CD4-positive, alpha-beta memory T cell (primary cell): ENCODE results near the gene LRSAM1. TPM values are rescaled to one million over a fixed set of nuclear protein-coding genes. Genes with fewer than 3 reads are reported as not detected.

Experiments
- CTCF ChIA-PET: fragments of 350-600 bp; sonication (Branson Sonifier 250); formaldehyde crosslinking; loops from one replicate; lab custom pipeline; 2021; ENCODE audit warnings: inconsistent platforms; ENCODE audit not compliant: partially characterized antibody; lab: Charles Lee
- POLR2A ChIA-PET: fragments of 350-600 bp; sonication (Branson Sonifier 250); formaldehyde crosslinking; loops from one replicate; lab custom pipeline; 2021; ENCODE audit not compliant: partially characterized antibody; lab: Charles Lee
- DNase-seq, 5 donors: peaks; one replicate each; pipeline versions ENCODE4 v3.0.0 to v3.0.0-alpha.2; 2020 to 2022; ENCODE audit warnings: mixed read lengths in 1 of 5
- H3K27ac ChIP-seq: one replicate; pipeline ENCODE4 v1.7.0; 2013; ENCODE audit warnings: low read depth, low read length
- H3K27me3 ChIP-seq: 2 replicates; pipeline ENCODE4 v1.7.0; 2013; ENCODE audit warnings: mild to moderate bottlenecking, low read length, moderate library complexity; ENCODE audit not compliant: insufficient read depth
- H3K36me3 ChIP-seq: 2 replicates; pipeline ENCODE4 v1.7.0; 2013; ENCODE audit warnings: mild to moderate bottlenecking, low read length, moderate library complexity; ENCODE audit not compliant: insufficient read depth
- H3K4me1 ChIP-seq: 2 replicates; pipeline ENCODE4 v1.7.0; 2013; ENCODE audit warnings: mild to moderate bottlenecking, low read length, moderate library complexity; ENCODE audit not compliant: insufficient read depth
- H3K4me3 ChIP-seq, 2 donors: one replicate each; pipeline ENCODE4 v1.7.0; 2013; ENCODE audit warnings: low read length in 2 of 2, mild to moderate bottlenecking in 1 of 2
- H3K9me3 ChIP-seq, 2 donors: one replicate each; pipeline ENCODE4 v1.7.0; 2013; ENCODE audit warnings: low read length in 2 of 2, control low read depth in 1 of 2; ENCODE audit not compliant: control insufficient read depth in 1 of 2
- H3K27ac Mint-ChIP-seq, 7 donors: one replicate each; pipeline ENCODE4 v1.8.0; 2020 to 2021; ENCODE audit warnings: mixed read lengths in 7 of 7, mild to moderate bottlenecking in 6 of 7, inconsistent platforms in 3 of 7, moderate library complexity in 3 of 7
- H3K27me3 Mint-ChIP-seq, 2 donors: one replicate each; pipeline ENCODE4 v1.8.0; 2020 to 2021; ENCODE audit warnings: mixed read lengths in 2 of 2
- H3K36me3 Mint-ChIP-seq, 2 donors: one replicate each; pipeline ENCODE4 v1.8.0; 2020 to 2021; ENCODE audit warnings: mixed read lengths in 2 of 2, inconsistent platforms in 1 of 2, mild to moderate bottlenecking in 1 of 2
- H3K4me1 Mint-ChIP-seq, 4 donors: one replicate each; pipeline ENCODE4 v1.8.0; 2020 to 2021; ENCODE audit warnings: mixed read lengths in 4 of 4, mild to moderate bottlenecking in 1 of 4
- H3K4me3 Mint-ChIP-seq, 8 donors: one replicate each; pipeline ENCODE4 v1.8.0; 2020 to 2021; ENCODE audit warnings: mixed read lengths in 8 of 8, mild to moderate bottlenecking in 7 of 8, moderate library complexity in 6 of 8, inconsistent platforms in 3 of 8
- H3K9me3 Mint-ChIP-seq, 8 donors: one replicate each; pipeline ENCODE4 v1.8.0; 2020 to 2021; ENCODE audit warnings: mixed read lengths in 8 of 8, mild to moderate bottlenecking in 5 of 8, inconsistent platforms in 3 of 8, moderate library complexity in 1 of 8
- intact Hi-C: fragments of 100-400 bp; cut with micrococcal nuclease; formaldehyde crosslinking; loops from one replicate; pipeline ENCODE4 v1.15.1; 2023
- polyA plus RNA-seq, 2 donors: library from polyadenylated mRNA; unstranded; fragments of 300-500 nt; fragmentation: Illumina TruSeq; gene quantifications; one replicate each; pipeline ENCODE4 v1.2.3, GENCODE V29; 2021
- total RNA-seq, 2 experiments: library from RNA; stranded (reverse); gene quantifications; one replicate each; pipeline ENCODE4 v1.2.3, GENCODE V29; 2021

Gene LRSAM1
- total and polyA plus RNA-seq, 4 experiments from 2014 or later, result 4.3 to 31.3 (median 19.9) TPM

DNA sequence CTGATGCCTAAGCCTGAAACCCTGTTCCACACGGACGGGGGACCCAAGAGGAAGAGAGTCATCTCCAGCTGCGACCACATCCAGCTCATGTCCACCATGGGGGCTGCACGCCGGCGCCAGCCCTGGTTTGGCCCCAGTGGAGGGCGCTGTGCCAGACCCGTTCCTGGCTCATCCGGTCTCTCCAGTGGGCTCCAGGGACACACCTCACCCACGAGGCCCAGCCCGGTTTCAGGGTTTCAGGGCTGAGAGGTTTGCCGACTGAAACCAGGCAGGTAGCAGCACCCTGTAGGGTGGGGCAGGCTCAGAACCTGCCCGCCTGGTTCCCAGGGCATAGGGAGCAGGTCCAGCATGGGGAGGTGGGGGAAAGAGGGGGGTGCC lies 89.3 kb downstream of the LRSAM1 start:
- Histone ChIP-seq H3K27me3 (no peaks in the 10 kb centered on the region), H3K36me3 (no peaks in the 10 kb centered on the region), H3K4me3 (no peak overlapping the region), H3K27ac (no peak overlapping the region), H3K9me3 (no peaks in the 10 kb centered on the region), H3K4me1 (peaks cover 3% of the 10 kb centered on the region)
- H3K4me1 Mint-ChIP-seq, result peaks cover 0 to 6% (median 3%) of the 10 kb centered on the region in 4 donors
- DNase-seq, result no peak
- H3K27ac Mint-ChIP-seq, result peak overlapping the region in 1 of 7 donors; percentile 24
- intact Hi-C loops, result no loop called here
- ChIA-PET POLR2A (no interaction called here), CTCF (interaction anchor here (1.0 to 1.4 kb wide), 2 partner anchors 13 to 45 kb away, joined by 3 to 7 read pairs; no protein-coding TSS in a partner anchor)
- H3K36me3 Mint-ChIP-seq, result no peaks in the 10 kb centered on the region
- no peaks in the 10 kb centered on the region for H3K9me3 Mint-ChIP-seq
- H3K27me3 Mint-ChIP-seq, result no peaks in the 10 kb centered on the region
- H3K4me3 Mint-ChIP-seq, result no peak overlapping the region

DNA sequence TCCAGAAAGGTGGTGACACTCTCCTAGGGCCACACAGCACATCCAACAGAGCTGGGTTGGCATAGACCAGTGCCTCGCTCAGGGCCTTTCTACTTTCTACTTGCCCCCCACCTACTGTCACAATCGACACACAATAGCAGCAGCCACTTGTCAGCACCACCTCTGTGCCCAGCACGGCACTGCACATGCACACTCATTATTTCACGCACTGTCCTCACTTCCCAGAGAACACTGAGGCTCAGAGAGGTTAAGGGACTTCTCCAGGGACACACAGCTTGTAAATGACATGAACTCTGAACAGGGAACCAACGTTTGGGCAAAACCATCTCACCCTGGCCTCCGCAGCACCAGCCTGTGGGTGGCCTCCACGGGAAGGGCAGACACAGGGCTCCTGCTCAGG lies 89.9 kb downstream of the LRSAM1 start:
- H3K4me1 ChIP-seq, result peaks cover 3% of the 10 kb centered on the region
- no peak overlapping the region for H3K27ac ChIP-seq
- peak overlapping the region in 1 of 7 donors; percentile 24 for H3K27ac Mint-ChIP-seq
- H3K27me3 ChIP-seq, result no peaks in the 10 kb centered on the region
- H3K36me3 ChIP-seq, result no peaks in the 10 kb centered on the region
- ChIA-PET CTCF (no interaction called here), POLR2A (no interaction called here)
- peaks cover 2 to 7% (median 5%) of the 10 kb centered on the region in 4 donors for H3K4me1 Mint-ChIP-seq
- H3K4me3 ChIP-seq, result no peak overlapping the region
- no peaks in the 10 kb centered on the region for H3K9me3 ChIP-seq
- H3K4me3 Mint-ChIP-seq, result no peak overlapping the region
- no peaks in the 10 kb centered on the region for H3K9me3 Mint-ChIP-seq
- intact Hi-C loops, result no loop called here
- H3K36me3 Mint-ChIP-seq, result no peaks in the 10 kb centered on the region
- DNase-seq, result no peak
- H3K27me3 Mint-ChIP-seq, result no peaks in the 10 kb centered on the region

DNA sequence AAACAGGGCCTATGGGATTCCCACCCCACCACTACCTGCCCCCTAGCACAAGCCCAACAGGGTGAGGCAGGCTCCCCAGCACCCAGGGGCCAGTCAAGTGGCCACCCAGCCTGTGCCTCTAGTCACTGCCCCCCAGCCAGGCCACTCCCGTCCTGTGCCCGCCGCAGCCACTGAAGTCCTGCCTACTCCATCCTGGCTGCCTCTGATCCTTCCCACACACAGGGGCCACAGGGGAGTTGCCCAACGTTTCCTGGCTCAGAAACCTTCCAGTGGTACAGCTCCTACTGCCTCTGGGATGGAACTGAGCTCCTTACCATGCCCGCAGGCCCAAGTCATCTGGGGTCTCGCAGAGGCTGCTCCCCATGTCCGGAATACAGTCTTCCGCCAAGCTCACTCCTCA lies 90.6 kb downstream of the LRSAM1 start:
- DNase-seq, result no peak
- H3K9me3 Mint-ChIP-seq, result no peaks in the 10 kb centered on the region
- H3K4me3 Mint-ChIP-seq, result no peak overlapping the region
- peaks cover 6 to 14% (median 8%) of the 10 kb centered on the region in 4 donors for H3K4me1 Mint-ChIP-seq
- Histone ChIP-seq H3K4me3 (no peak overlapping the region), H3K36me3 (no peaks in the 10 kb centered on the region), H3K9me3 (no peaks in the 10 kb centered on the region), H3K27ac (no peak overlapping the region), H3K4me1 (peaks cover 3% of the 10 kb centered on the region), H3K27me3 (no peaks in the 10 kb centered on the region)
- no peaks in the 10 kb centered on the region for H3K27me3 Mint-ChIP-seq
- H3K36me3 Mint-ChIP-seq, result no peaks in the 10 kb centered on the region
- ChIA-PET POLR2A (no interaction called here), CTCF (no interaction called here)
- intact Hi-C loops, result no loop called here
- H3K27ac Mint-ChIP-seq, result peak overlapping the region in 2 of 7 donors; percentile 27 to 64

DNA sequence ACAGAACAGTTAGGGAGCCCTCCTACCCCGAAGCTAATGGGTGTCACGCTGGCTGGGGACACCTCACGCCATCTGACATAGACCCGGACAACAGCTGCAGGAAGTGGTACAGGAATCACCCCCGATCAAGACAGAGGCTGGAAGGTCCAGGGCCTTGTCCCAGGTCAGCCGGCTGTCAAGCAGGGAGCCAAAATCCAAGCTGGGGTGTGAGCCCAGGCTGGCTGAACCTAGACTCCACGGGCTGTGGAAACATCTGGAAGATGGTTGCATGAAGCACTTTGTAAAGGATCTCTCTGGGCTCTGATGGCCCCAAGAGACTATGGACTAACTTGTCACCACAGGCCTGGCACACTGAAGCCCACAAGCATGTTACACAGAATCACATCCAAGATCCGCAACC lies 91.9 kb downstream of the LRSAM1 start:
- DNase-seq, result no peak
- ChIA-PET CTCF (no interaction called here), POLR2A (no interaction called here)
- Mint-ChIP-seq H3K27me3 (no peaks in the 10 kb centered on the region), H3K27ac (peak overlapping the region in 2 of 7 donors; percentile 8 to 24), H3K9me3 (no peaks in the 10 kb centered on the region), H3K36me3 (no peaks in the 10 kb centered on the region), H3K4me3 (no peak overlapping the region), H3K4me1 (peaks cover 6 to 24% (median 8%) of the 10 kb centered on the region in 4 donors)
- Histone ChIP-seq H3K4me1 (no peaks in the 10 kb centered on the region), H3K4me3 (no peak overlapping the region), H3K9me3 (no peaks in the 10 kb centered on the region), H3K27ac (no peak overlapping the region), H3K27me3 (no peaks in the 10 kb centered on the region), H3K36me3 (no peaks in the 10 kb centered on the region)
- intact Hi-C loops, result no loop called here

DNA sequence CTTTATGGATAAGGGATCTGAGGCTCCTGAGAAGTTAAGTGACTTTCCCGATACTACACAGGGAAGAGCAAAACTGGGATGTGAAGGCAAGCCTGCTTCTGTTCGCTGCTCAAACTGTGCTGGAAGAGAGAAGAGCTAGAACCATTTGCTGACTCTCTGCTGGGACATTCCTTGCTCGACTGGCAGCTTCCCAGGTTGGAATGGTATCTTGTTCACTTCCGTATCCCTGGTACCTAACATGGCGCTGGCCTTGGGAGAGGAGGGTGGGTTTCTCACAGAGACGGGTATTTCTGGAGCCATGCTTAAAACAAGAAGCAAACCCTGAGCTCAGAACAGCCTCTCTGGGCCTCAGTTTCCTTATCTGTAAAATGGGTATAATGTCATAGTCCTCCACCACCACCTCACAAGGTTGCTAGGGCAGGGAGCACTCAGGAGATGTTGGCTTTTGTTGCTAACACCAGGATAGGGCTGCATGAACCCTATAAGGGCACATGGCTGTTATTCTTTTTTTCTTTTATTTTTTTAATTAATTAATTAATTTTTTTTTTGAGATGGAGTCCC lies 92.7 kb downstream of the LRSAM1 start:
- peak overlapping the region in 2 of 7 donors; percentile 15 to 17 for H3K27ac Mint-ChIP-seq
- H3K9me3 Mint-ChIP-seq, result no peaks in the 10 kb centered on the region
- CTCF ChIA-PET, result no interaction called here
- Histone ChIP-seq H3K27me3 (no peaks in the 10 kb centered on the region), H3K9me3 (no peaks in the 10 kb centered on the region), H3K27ac (no peak overlapping the region), H3K4me3 (no peak overlapping the region), H3K4me1 (no peaks in the 10 kb centered on the region), H3K36me3 (no peaks in the 10 kb centered on the region)
- intact Hi-C loops, result no loop called here
- H3K36me3 Mint-ChIP-seq, result no peaks in the 10 kb centered on the region
- no peaks in the 10 kb centered on the region for H3K27me3 Mint-ChIP-seq
- POLR2A ChIA-PET, result no interaction called here
- DNase-seq, result no peak
- peaks cover 7 to 24% (median 8%) of the 10 kb centered on the region in 4 donors for H3K4me1 Mint-ChIP-seq
- no peak overlapping the region for H3K4me3 Mint-ChIP-seq

DNA sequence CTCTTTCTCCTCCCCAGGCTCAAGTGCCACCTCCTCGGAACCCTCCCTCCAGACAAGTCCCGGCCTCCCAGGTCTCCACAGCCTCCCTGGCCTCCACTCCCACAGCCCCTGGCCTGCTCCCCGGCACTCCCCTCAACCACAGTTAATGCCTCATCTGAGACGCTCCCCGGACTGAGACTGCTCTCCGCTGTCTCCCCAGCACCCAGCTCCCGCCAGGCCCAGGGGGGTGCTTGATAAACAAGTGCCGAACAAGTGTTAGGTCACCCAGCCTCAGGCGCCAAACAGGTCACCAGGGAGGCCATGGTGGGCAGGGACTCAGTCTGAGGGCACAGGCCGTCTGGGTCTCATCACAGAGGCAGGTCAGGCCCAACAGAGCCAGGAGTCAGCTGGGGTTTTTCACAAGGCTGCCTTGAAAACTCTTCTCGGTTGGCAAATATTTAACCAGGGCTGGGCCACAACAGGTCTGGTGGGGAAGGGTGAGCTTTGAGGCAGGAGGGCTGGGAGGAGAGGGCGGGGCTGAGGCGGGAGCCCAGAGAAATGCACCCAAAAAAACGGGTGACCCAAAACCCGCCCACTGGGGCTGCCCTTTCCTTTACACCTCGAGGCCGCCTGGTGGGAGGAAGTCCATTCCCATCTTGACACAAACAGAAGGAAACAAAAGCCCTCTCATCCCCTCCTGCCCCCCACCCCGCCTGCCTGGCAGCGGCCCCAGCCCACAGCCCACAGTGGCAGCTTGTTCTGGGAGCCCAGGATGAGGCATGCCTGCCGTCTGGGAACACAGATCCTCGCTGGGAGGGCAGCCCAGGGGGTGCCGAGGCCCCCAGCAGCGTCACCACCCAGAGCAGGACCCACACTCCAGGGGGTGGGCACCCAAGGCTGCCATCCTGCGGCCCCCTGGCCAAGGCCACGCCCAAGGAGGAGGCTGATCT lies 94.2 kb downstream of the LRSAM1 start:
- H3K27me3 Mint-ChIP-seq, result no peaks in the 10 kb centered on the region
- H3K9me3 ChIP-seq, result no peaks in the 10 kb centered on the region
- no peak for DNase-seq
- no peaks in the 10 kb centered on the region for H3K27me3 ChIP-seq
- no peaks in the 10 kb centered on the region for H3K9me3 Mint-ChIP-seq
- CTCF ChIA-PET, result no interaction called here
- no peaks in the 10 kb centered on the region for H3K36me3 ChIP-seq
- H3K27ac Mint-ChIP-seq, result peak overlapping the region in 2 of 7 donors; percentile 36 to 46
- H3K4me3 ChIP-seq, result no peak overlapping the region
- no peaks in the 10 kb centered on the region for H3K4me1 ChIP-seq
- H3K4me1 Mint-ChIP-seq, result peaks cover 8 to 29% (median 15%) of the 10 kb centered on the region in 4 donors
- H3K27ac ChIP-seq, result no peak overlapping the region
- POLR2A ChIA-PET, result no interaction called here
- H3K36me3 Mint-ChIP-seq, result no peaks in the 10 kb centered on the region
- intact Hi-C loops, result no loop called here
- no peak overlapping the region for H3K4me3 Mint-ChIP-seq

DNA sequence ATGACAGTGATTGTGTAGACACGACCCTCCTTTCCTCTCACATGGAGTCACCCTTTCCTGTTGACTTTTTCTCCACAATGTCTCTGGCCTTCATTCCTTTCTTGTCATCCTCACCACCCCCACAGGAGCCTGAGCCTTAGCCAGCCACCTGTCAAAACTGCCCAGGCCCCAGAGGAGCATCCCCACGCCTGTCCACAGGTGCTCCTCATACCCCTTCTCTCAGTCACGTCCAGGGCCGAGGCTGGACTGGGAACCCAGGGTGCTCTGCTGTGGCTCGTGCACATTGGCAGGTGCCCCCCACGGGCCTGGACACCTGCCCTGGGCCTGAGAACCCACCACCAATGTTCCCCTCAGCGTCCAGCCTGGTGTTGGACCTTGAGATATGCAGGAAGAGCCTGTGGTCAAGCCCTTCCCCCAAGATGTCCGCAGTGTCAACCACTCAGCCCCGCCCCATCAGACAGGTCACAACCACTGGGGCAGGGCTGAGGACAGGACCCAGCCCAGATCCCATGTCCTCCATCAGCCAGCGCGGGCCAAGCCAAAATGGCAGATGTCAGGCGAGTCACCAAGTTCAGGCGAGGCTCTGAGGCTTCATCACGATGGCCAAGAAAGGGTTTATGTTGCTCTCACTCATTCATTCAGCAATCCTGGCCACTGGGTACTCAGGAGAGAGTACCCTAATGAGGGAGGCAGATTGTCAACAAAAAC lies 95.0 kb downstream of the LRSAM1 start:
- Histone ChIP-seq H3K4me1 (no peaks in the 10 kb centered on the region), H3K4me3 (no peak overlapping the region), H3K27me3 (no peaks in the 10 kb centered on the region), H3K9me3 (no peaks in the 10 kb centered on the region), H3K36me3 (no peaks in the 10 kb centered on the region), H3K27ac (no peak overlapping the region)
- Mint-ChIP-seq H3K27me3 (no peaks in the 10 kb centered on the region), H3K9me3 (no peaks in the 10 kb centered on the region), H3K27ac (peak overlapping the region in 1 of 7 donors; percentile 60), H3K36me3 (no peaks in the 10 kb centered on the region), H3K4me3 (peak overlapping the region in 1 of 8 donors; percentile 33), H3K4me1 (peaks cover 8 to 29% (median 15%) of the 10 kb centered on the region in 4 donors)
- POLR2A ChIA-PET, result no interaction called here
- CTCF ChIA-PET, result no interaction called here
- no peak for DNase-seq
- intact Hi-C loops, result no loop called here
